GM21529 (cell line): ENCODE results near the gene GARNL3.

Source experiments
- ATAC-seq: cut with Tn5 transposase; IDR thresholded peaks from one replicate; pipeline ENCODE4 v1.9.1; 2021; ENCODE audit not compliant: unreplicated experiment

Gene GARNL3

GRCh38 chr9:127423934-127424675 lies 159.5 kb downstream of the GARNL3 start, which contains the start of gene ZNF79:
ZNF79 (plus strand) TSS chr9:127424382; CDS start chr9:127424788, 406 bp downstream.
- peak; percentile 85 for ATAC-seq

- no peak for ATAC-seq
Measured at GRCh38 chr9:127424676-127424999, 160.1 kb downstream of the GARNL3 start.

GRCh38 chr9:127426756-127427155 lies 162.2 kb downstream of the GARNL3 start:
- no peak for ATAC-seq

- ATAC-seq = no peak
Measured at GRCh38 chr9:127428348-127428747, 163.8 kb downstream of the GARNL3 start.

- no peak for ATAC-seq
Measured at GRCh38 chr9:127430415-127430814, 165.8 kb downstream of the GARNL3 start.

GRCh38 chr9:127437497-127438264 lies 173.1 kb downstream of the GARNL3 start:
- no peak for ATAC-seq

- no peak for ATAC-seq
Measured at GRCh38 chr9:127438394-127438793, 173.8 kb downstream of the GARNL3 start.
